Stimulated activated CD8-positive, alpha-beta memory T cell treated with anti-CD3 and anti-CD28 coated beads, Interleukin-15, amount 100 ng/mL, for 24 hours (primary cell): ENCODE data around the gene WNK1.
"Not testable (repeated sequence)": the region's sequence is repeated elsewhere in the genome, so short reads cannot be mapped to it uniquely, and the experiment has no call there.

Experiments
- DNase-seq: peaks from one replicate; pipeline ENCODE4 v3.0.0-alpha.2; 2020; ENCODE audit warnings: low read depth

WNK1 gene

DNA sequence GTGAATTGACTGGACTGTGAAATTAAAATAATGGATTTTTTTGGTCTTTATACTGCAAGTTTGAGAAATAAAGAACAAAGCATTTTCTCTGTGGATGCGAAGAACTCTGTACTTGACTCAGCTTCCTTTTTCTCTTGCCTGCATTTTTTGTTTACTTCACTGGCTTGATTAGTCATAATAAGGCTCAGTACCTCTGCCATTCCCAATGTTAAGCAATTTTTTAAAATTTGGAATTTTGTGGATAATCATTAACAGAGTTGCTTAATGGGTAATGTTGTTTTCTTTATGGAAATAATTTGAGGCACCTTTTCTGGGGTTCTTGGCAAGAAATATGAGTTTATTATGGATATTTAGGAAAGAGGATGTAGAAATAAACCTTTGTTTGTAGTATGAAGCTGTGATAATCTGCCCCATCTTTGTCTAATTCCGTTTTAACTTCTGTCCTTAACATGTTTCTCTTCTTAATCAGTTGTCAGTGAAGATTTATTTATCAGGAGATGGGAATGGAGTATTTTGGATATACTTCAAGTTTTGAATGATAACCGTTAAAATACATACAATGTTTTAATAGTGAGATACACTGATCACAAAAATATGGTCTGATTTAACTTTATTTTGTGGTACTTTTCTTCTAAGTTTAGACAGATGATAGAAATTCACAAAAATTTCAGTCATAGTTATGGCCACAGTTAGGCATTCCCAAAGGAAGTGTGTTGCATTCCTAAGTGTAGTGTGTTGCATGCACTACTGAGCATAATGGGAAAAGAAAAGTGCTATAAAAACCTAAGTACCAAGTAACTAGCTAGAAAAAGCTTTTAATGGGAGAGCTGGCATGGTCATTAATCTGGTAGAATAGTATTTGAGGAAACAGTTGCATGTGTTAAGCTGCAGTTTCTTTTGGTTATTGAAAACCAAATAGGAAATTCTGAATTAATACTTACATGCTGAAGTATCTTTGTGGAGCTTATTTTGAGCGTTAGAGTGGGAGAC is 27.7 kb downstream of the WNK1 start:
- no peak for DNase-seq

DNA sequence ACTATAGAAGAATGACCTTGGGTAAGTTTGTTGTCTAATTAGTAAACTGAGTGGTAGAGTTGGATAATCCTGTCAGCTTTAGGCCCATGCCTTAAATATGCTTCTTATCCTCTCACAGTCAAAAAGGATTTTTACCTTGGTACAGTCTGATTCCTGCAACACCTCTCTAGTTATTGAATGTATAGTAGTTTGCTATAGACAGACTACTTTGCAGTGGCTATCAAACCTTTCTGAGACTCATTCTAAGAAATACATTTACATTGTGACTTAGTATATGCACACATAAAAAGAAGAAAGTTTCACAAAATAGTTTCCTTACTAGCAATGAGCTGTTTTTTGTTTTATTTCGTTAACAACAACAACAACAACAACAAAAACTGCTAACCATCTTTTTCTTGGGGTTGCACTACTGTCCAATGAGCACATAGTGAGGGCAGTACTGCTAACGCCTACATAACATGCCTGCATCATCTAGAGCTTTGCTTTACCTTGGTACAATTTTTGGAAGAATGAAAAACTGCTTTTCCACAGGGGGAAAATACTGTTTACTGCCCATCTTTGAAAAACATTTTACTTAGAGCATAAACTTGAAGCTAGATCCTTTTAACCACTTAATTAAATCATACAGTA is 28.5 kb downstream of the WNK1 start:
- no peak for DNase-seq

DNA sequence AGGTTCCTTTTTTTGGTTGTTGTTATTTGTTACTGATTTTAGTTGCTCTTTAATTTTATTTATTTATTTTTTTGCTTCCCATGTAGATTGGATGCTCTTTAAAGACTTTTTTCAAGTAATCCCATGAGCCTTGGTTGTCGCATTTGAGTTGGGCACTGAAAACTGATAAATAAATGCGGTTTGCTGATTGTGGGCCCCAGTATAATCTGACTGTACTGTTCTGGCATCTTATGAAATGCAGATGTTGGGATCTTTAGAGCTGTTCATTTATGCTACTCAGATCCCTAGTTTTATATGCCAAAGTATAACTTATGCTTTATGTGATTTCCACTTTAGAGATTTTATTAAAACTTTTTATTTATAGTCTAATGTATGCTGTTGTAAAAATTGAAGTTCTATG is 33.3 kb downstream of the WNK1 start:
- no peak for DNase-seq

DNA sequence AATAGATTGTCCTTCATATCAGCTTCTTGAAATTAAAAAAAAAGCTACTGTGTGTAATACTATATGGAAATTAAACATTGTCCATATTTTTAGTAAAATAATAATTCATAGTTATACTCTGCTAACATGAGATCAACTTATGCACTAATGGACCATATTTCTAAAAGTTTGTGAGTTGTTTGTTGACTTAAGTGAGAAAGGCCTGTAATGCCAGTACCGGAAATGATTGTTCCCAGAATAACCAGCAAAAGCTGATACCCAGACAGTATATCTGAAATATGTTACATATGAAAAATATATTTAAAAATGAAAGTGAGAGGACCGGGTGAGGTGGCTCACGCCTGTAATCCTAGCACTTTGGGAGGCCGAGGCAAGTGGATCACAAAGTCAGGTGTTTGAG is 35.9 kb downstream of the WNK1 start:
- DNase-seq = no peak

DNA sequence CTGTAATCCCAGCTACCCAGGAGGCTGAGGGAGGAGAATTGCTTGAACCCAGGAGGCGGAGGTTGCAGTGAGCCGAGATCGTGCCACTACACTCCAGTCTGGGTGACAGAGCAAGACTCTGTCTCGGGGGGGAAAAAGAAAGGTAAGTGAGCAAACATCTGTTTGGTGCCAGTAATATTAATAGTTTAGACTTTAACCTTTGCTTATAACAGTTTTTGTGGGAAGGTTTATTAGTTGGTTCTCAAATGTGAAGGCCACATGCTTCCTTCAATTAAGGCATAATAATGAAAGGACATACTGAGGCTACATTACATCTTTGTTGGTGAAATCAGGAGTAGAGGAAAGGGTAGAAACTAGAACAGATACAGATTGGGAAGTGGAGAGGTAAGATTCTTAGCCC is 36.4 kb downstream of the WNK1 start:
- not testable (repeated sequence) for DNase-seq

DNA sequence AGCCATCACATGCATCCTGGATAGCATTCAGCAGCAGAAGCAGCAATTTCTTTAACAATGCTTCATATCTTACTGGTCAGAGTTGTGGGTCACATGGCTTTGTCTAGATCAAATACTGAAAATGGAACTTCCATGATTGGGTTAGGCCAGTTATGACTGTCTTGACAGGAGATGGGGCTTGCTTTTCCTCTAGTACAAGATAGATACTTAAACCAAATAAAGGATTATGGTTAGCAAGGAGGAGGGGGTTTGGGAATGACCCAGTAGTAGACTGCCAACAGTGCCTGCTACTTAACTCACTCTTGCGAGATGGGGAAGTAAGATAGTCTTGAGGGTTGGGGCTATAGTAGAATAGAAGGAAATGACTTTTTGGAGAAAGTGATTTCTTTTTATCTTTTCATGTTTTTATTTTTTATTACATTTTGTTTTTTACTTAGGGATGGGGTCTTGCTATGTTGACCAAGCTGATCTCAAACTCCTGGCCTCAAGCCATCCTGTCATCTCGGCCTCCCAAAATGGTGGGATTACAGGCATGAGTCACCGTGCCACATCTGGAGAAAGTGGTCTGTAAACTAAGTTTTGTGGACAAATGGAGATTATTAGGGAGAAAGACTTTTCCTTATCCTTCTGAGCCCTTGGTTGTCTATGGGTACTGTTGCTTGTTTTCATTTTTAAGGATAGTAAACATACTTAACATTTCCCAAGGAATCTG is 37.6 kb downstream of the WNK1 start:
- no peak for DNase-seq

DNA sequence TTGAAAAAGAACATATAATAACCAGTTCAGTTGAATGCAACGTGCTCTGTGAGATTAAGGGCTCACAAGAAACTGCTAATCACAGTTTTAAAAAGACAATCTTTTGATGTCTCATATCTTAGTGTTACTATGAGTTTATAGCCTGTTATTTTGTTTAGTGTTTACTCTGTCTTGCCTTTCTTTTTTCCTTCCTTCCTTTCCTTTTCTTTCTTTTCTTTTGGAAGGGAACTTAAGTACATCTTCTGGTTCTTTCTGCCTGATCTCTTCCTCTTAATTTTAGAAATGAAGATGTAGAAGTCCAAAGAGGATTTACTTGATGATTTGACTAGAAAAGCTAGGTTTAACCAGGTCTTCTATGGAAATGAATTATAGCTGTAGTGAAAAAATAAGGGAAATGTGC is 38.2 kb downstream of the WNK1 start:
- no peak for DNase-seq

DNA sequence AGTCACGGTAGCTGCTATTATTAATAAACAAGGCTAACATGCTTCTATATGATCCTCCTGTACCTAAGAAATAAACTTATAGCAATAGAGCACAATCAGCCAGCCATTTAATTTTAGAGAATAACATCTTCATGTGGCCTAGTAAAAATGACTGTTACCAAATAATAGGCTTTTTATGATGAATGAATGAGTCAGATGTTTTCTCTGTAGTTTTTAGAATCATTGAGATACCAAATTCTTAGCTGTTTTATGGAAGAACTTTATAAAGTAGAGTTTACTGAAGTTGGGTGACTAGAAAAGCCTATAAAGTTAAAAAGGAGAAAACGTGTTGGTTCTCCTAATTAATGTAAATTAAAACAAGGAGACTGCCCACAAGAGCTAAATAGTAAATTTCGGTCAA is 40.7 kb downstream of the WNK1 start:
- no peak for DNase-seq

DNA sequence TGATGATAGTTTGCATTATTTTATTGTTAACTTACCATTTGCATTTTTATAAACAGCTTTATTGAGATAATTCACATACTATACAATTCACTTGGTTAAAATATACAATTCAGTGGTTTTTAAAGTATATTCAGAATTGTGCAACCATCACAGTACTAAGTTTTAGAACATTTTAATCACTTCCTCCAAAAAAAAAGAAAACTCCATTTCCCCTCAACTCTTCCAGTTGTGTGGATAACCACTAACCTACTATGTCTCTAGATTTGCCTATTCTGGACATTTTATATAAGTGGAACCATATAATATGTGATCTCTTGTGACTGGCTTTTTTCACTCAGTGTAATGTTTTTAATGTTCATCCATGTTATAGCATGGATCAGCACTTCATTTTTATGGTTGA is 41.3 kb downstream of the WNK1 start:
- no peak for DNase-seq

DNA sequence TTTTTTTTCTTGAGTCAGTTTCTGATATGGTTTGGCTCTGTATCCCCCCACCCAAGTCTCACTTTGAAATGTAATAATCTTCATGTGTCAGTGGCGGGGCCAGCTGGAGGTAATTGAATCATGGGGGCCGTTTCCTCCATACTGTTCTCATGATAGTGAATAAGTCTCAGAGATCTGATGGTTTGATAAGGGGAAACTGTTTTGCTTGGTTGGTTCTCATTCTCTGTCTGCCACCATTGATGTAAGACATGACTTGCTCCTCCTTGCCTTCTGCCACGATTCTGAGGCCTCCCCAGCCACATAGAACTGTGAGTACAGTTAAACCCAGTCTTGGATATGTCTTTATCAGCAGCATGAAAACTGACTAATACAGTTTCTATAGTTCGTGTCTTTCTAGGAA is 42.9 kb downstream of the WNK1 start:
- DNase-seq = no peak

DNA sequence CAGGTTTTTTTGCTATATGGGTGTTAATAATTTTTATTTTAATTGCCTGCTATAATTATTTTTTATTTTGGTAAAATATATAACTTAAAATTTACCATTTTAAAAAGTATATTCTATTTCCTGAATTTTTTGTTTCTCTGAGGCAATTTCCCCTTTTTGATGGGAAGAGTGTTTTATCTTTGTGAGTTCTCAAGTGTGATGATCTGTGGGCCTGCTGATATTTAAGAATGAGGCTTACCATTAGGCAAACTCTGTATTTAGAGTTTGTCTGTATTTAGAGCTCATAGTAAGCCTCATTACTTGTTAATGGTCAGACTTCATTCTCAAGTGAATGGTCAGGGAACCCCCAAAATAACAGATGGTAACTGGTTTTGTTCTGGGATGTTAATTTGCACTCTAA is 48.0 kb downstream of the WNK1 start:
- no peak for DNase-seq

DNA sequence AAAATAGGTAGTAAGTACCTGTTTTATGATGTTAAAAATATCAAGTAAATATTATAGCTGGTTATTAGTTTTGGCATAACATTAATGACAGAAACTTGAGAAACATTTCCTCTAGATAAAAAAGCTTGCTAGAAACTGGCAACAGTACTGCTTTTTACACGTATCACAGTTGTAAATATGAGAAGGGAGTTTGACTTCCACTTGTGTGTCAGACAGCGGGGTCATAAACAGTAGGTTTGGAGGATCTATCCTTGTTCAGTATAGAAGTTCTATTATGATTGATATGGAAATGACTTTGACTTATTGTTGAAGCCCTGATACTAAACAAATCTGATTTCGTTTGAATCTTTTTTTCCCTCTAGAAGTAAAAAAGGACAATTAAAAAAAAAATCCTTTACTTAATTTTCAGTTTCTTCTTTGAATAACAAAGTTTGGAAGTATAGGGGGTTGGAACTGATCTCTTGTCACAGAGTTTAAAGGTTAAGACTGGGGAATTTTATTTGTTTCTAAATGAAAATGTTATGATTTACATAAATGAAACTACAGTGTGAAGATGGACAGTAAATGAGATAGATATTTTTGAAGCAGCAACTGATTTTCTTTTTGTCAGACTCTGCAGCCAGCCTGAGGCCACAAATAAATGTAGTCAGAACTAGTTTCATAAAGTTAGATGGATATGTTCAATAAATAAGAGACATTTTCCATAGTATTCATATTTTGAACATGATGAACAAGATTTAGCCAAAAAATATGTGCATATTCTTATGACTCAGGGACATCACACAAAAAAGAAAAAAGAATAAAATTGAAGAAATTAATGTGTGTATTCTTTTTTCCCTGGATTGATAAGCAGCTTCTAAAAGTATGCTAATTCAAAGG is 50.1 kb downstream of the WNK1 start:
- DNase-seq = no peak

DNA sequence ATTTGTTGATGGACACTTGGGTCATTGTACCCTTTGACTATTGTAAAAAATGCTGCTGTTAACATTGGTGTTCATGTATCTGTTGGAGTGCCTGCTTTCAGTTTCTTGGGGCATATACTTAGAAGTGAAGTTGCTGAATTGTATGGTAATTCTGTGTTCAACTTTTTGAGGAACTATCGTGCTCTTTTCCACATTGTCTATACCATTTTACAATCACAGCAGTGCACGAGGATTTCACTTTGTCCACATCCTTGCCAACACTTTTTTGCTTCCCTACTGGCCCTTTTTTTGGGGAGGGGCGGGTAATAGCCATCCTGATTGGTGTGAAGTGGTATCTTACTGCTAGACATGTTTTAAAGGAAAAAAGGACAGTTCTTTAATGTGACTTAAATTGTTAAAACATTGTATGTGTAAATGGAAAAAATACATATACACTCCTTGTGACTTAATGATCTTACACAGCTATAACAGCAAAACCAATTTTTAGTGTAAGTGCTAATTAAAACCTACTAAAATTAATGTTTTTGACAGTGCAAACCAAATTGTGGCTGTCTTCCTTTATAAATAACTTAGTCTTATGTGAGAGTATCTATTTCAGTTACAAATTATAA is 52.7 kb downstream of the WNK1 start:
- DNase-seq = no peak

DNA sequence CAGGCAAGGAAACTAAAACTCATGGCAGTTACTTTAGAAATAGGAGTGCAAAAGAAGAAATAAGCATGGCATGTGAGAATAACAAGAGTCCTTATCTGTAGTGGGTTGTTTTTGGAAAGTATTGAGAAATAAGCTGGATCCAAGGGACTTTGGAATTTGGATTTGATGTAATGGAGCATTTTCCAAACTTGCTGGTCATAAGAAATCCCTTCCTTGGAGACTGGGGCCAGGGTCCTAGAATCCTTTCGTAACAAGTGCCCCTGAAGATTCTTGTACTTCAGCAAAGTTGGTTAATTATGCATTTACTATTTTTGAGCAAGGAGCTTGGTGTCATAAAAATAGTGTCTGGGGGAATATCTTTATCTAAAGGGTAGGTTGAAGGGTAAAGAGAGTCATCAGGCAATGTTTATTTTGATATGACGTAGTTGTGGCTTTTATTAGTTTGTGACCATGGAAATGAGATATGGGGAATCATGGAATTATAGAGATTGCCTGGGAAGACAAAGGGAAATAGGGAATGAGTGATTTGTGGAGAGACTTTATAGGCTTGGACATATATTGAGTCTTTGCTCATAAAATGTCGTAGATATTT is 53.9 kb downstream of the WNK1 start:
- DNase-seq = no peak

DNA sequence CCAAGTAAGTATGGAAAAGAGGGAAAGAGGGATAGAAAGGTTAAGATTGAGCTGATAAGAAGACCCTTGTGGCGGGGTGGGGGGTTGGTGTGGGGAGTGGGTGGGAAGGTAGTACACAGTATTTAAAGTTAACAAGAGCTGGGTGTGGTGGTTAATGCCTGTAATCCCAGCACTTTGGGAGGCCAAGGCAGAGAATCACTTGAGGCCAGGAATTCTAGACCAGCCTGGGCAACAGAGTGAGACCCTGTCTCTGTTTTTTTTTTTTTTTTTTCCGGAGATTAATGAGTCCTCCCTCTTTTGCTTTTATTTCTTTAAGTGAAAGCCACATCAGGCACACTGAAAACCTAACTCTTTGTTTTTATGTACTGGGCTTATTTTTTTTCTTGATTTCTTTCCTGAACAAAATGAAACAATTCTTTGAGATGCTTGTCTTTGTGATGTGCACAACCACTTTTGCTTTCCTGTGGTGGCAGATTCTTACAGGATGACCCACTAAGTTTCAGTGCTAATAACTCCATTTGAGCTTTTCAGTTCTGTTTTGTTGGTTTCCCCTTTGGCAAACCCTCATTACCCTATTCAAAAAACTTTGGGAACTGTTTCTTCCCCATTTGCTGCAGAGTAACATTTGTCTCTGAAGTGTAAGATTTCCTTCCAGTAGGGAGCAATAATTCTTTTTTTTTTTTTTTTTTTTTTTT is 54.8 kb downstream of the WNK1 start:
- DNase-seq = no peak

DNA sequence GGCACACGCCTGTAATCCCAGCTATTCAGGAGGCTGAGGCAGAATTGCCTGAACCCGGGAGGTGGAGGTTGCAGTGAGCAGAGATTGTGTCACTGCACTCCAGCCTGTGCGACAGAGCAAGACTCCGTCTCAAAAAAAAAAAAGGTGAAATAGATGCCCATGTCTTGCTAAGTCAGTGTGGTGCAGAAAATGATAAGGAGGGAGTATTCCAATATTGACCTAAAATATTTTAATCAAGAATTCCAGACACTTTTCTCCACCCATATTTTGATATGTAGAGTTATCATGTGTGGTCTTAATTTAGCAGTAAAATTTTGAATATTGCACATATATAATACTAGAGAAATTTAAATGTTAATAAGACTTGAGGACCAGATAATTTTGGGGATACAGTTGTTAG is 57.7 kb downstream of the WNK1 start:
- no peak for DNase-seq

DNA sequence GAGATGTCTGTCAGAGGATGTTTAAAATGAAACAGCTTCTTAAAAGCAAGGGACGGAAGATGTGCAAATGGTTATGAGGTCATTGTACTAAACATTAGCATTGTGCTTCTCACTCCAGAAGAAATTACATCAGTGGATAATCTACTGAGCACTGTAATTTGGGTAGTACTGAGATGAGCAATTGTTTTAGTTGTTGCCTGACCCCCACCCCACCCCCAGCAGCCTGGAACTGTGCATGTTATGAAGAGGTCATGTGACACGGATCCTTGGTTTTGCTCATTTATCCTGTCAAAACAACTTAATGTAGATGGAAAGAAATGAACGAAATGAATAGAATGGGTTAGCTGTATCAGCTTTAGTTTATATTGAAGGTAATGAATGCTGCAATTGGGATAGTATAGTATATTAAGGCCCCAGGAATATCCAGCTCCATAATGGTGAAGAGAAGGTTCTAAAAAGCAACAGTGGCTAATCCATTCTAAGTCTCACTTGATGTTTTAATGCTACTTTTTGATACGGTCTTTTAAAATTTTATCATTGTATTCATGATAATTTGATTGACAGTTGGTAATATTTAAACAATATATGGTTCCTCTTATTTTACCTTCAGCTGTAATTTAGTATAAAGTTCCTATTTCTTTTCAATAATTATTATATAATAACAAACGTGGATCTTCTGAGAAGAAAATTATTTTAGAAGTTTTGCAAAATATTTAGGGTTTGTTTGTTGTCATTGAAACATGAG is 58.5 kb downstream of the WNK1 start:
- no peak for DNase-seq

DNA sequence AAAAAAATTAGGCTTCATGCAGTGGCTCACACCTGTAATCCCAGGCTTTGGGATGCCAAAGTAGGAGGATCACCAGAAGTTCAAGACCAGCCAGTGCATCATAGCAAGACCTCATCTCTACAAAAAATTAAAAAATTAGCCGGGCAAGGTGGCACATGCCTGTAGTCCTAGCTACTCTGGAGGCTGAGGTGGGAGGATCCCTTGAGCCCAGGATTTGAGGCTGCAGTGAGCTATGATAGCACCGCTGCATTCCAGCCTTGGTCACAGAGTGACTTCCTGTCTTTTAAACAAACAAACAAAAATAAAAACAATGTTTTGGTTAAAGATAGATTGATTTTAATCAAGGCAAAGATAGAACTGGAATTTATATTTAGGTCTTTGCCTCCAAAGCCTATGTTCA is 60.6 kb downstream of the WNK1 start:
- no peak for DNase-seq

DNA sequence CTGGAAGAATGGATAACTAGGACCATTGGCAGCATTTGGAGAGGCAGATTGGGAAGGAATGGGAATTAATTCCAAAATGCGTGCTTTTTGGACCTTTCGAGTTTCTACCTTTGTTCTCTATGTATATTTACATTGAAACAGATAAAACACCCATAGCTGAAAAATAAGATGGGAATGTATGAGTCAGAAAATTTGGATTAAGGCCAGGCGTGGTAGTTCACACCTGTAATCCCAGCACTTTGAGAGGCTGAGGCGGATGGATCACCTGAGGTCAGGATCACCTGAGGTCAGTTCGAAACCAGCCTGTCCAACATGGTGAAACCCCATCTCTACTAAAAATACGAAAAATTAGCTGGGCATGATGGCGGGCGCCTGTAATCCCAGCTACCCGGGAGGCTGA is 65.1 kb downstream of the WNK1 start:
- DNase-seq = not testable (repeated sequence)
